ENCODE data around the gene CHKA.

GRCh38 chr11:68140496-68141245 is 19.5 kb upstream of the CHKA start:
- TF ChIP-seq, protein P1, sequence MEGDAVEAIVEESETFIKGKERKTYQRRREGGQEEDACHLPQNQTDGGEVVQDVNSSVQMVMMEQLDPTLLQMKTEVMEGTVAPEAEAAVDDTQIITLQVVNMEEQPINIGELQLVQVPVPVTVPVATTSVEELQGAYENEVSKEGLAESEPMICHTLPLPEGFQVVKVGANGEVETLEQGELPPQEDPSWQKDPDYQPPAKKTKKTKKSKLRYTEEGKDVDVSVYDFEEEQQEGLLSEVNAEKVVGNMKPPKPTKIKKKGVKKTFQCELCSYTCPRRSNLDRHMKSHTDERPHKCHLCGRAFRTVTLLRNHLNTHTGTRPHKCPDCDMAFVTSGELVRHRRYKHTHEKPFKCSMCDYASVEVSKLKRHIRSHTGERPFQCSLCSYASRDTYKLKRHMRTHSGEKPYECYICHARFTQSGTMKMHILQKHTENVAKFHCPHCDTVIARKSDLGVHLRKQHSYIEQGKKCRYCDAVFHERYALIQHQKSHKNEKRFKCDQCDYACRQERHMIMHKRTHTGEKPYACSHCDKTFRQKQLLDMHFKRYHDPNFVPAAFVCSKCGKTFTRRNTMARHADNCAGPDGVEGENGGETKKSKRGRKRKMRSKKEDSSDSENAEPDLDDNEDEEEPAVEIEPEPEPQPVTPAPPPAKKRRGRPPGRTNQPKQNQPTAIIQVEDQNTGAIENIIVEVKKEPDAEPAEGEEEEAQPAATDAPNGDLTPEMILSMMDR (IDR thresholded peaks at IDR 0.05): no peak
- TF ChIP-seq POLR2A (IDR thresholded peaks at IDR 0.05): no peak
